SJCRH30 (cell line): Measurements from ENCODE around the gene C1orf232. TPM values are rescaled to one million over a fixed set of nuclear protein-coding genes. Genes with fewer than 3 reads are reported as not detected.

Source experiments
- DNase-seq, 2 experiments: peaks; one replicate each; pipeline ENCODE4 v3.0.0-alpha.2; 2015 to 2020
- H3K27ac ChIP-seq: fragments of 250-450 bp; sonication (Bioruptor Pico); 2 replicates; pipeline ENCODE4 v1.5.1; 2020; ENCODE audit warnings: mild to moderate bottlenecking, moderate library complexity
- H3K27me3 ChIP-seq: fragments of 250-450 bp; sonication (Bioruptor Pico); 2 replicates; pipeline ENCODE4 v1.5.1; 2020; ENCODE audit warnings: mild to moderate bottlenecking, moderate library complexity
- H3K36me3 ChIP-seq: fragments of 250-450 bp; sonication (Bioruptor Pico); 2 replicates; pipeline ENCODE4 v1.5.1; 2020; ENCODE audit warnings: mild to moderate bottlenecking, moderate library complexity
- H3K4me1 ChIP-seq: fragments of 250-450 bp; sonication (Bioruptor Pico); 2 replicates; pipeline ENCODE4 v1.5.1; 2020; ENCODE audit warnings: mild to moderate bottlenecking, moderate library complexity
- H3K4me3 ChIP-seq: fragments of 250-450 bp; sonication (Bioruptor Pico); 2 replicates; pipeline ENCODE4 v1.5.1; 2020; ENCODE audit warnings: mild to moderate bottlenecking, moderate library complexity
- H3K9me3 ChIP-seq: fragments of 250-450 bp; sonication (Bioruptor Pico); replicated peaks from 2 replicates; pipeline ENCODE4 v1.5.1; 2020; ENCODE audit warnings: mild to moderate bottlenecking, moderate library complexity
- total RNA-seq: library from RNA; depleted of rRNA; stranded (reverse); fragments of >200 nt; shearing (Covaris generic); gene quantifications from 2 replicates; pipeline ENCODE4 v1.2.3, GENCODE V29; 2014; rRNA removed

C1orf232 gene
- total RNA-seq: 0.18 TPM in 1 of 2 replicates, not detected in the other

DNA sequence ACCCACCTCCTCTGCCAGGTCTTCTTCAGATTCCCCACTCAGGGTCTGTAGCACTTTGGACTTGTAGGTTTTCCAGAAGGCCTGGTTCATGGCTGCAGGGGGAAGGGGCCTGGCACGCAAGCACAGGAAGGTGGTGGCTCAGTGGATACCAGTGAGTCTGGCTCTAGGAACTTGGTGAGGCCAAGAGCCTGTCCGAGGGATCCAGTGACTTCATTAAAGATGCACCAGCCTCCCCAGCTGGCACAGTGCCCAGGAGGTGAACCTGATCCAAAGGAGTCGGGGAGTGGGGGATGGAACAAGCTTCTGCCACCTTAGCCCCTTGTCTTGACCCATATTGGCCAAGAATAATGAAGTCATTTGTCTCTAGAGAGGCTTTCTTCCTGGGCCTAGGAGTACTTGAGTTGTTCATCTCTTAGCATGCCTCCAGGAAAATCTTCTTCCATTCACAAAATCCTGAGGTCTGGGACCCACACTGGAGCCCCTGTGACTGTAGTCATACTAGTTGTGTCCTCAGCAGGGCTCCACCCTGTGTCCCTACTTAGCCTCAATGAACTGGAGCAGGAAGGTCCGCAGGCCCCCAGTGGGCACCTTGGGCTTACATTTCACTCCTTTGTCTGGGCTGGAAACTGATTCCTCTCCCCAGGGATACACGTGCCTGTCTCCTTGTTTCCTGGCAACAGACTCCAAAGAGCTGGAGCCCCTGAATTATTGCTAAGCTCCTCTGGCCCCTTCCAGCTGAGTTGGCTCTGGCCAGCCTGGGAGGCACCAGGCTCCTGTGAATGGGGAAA, at the start of gene C1orf232:
Gene C1orf232, minus strand, starts transcription at position 554 of the 788 bp plus-strand sequence. Its CDS starts 464 bp downstream, at position 90.
- DNase-seq: peak; percentile 48 to 71
- peaks cover 46% of the 10 kb centered on the region for H3K4me1 ChIP-seq
- no peaks in the 10 kb centered on the region for H3K36me3 ChIP-seq
- H3K4me3 ChIP-seq: peak within 1 kb of the TSS; percentile 92
- peak within 1 kb of the TSS; percentile 54 for H3K27ac ChIP-seq
- H3K9me3 ChIP-seq: no peaks in the 10 kb centered on the region
- no peaks in the 10 kb centered on the region for H3K27me3 ChIP-seq

- H3K27ac ChIP-seq: no peak overlapping the region
- no peaks in the 10 kb centered on the region for H3K9me3 ChIP-seq
- no peak overlapping the region for H3K4me3 ChIP-seq
- no peaks in the 10 kb centered on the region for H3K36me3 ChIP-seq
- H3K4me1 ChIP-seq: peaks cover 3% of the 10 kb centered on the region; the same call in 1 of the 2 replicates
- H3K27me3 ChIP-seq: peaks cover 11% of the 10 kb centered on the region
- no peak for DNase-seq
Observed at GRCh38 chr1:26215246-26215645, 46.5 kb upstream of the C1orf232 start.

GRCh38 chr1:26213335-26213905, 44.7 kb upstream of the C1orf232 start:
- Histone ChIP-seq H3K36me3 (no peaks in the 10 kb centered on the region), H3K4me3 (no peak overlapping the region), H3K27ac (no peak overlapping the region), H3K9me3 (no peaks in the 10 kb centered on the region), H3K27me3 (peaks cover under 1% of the 10 kb centered on the region; the same call in 1 of the 2 replicates), H3K4me1 (no peaks in the 10 kb centered on the region)
- DNase-seq: no peak

GRCh38 chr1:26212726-26213125, 44.0 kb upstream of the C1orf232 start:
- Histone ChIP-seq H3K36me3 (no peaks in the 10 kb centered on the region), H3K9me3 (no peaks in the 10 kb centered on the region), H3K27me3 (no peaks in the 10 kb centered on the region; the same call in 1 of the 2 replicates), H3K4me1 (no peaks in the 10 kb centered on the region), H3K27ac (no peak overlapping the region), H3K4me3 (no peak overlapping the region)
- DNase-seq: no peak

GRCh38 chr1:26210147-26210870, 41.5 kb upstream of the C1orf232 start:
- H3K36me3 ChIP-seq: no peaks in the 10 kb centered on the region
- H3K27ac ChIP-seq: no peak overlapping the region
- H3K4me3 ChIP-seq: no peak overlapping the region
- no peaks in the 10 kb centered on the region for H3K9me3 ChIP-seq
- peak in 1 of 2 experiments; percentile 46 for DNase-seq
- no peaks in the 10 kb centered on the region for H3K4me1 ChIP-seq
- no peaks in the 10 kb centered on the region for H3K27me3 ChIP-seq

- no peaks in the 10 kb centered on the region for H3K36me3 ChIP-seq
- no peak overlapping the region for H3K27ac ChIP-seq
- peaks cover 6% of the 10 kb centered on the region for H3K4me1 ChIP-seq
- no peak overlapping the region for H3K4me3 ChIP-seq
- no peak for DNase-seq
- H3K27me3 ChIP-seq: peaks cover 12% of the 10 kb centered on the region; the same call in 1 of the 2 replicates
- no peaks in the 10 kb centered on the region for H3K9me3 ChIP-seq
Observed at GRCh38 chr1:26203642-26204318, 35.0 kb upstream of the C1orf232 start.

DNA sequence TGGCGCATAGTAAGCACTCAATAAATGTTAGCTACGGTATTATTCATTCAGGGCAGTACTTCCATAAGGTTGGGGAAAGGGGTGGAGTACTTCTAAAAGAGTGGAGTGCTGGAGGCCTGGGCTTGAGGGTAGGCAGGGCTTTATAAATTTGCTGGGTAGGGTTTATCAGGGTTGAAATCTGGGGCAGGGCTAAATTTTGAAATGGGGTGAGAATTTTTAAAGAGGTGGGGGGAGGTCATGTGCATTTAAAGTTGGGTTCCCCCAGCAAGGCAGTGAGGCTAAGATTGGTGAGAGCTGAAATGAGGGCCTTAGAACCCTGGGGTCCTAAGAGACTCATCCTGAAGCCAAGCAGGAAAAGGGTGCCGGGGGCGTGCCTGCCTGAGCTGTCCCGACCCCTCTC, 31.6 kb upstream of the C1orf232 start:
- Histone ChIP-seq H3K4me1 (peaks cover 6% of the 10 kb centered on the region), H3K27me3 (peaks cover 12% of the 10 kb centered on the region; the same call in 1 of the 2 replicates)
- DNase-seq: no peak

DNA sequence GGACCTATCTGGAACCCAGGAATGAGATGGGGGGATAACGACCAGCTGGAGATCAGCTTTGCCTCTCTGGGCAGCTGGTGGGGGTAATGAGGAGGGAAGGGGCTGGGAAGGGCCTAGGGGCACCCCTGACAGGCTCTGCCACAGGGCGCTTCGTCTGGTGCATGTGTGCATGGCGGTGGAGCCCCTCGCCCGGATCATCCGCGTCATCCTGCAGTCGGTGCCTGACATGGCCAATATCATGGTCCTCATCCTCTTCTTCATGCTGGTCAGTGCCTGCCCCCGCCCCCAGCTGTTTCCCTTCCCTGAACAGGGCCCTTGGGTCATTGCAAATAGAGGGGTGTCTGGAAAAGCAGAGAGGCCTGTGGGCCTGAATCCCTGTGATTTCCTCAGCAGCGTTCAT, 29.1 kb upstream of the C1orf232 start:
- Histone ChIP-seq H3K4me3 (no peak overlapping the region), H3K9me3 (no peaks in the 10 kb centered on the region), H3K27me3 (peaks cover 8% of the 10 kb centered on the region; the same call in 1 of the 2 replicates), H3K36me3 (no peaks in the 10 kb centered on the region), H3K4me1 (peaks cover 6% of the 10 kb centered on the region), H3K27ac (no peak overlapping the region)
- no peak for DNase-seq

More for the DNA sequence above, 31.6 kb upstream of the C1orf232 start:
- Histone ChIP-seq H3K4me3 (no peak overlapping the region), H3K36me3 (no peaks in the 10 kb centered on the region), H3K9me3 (no peaks in the 10 kb centered on the region), H3K27ac (no peak overlapping the region)

DNA sequence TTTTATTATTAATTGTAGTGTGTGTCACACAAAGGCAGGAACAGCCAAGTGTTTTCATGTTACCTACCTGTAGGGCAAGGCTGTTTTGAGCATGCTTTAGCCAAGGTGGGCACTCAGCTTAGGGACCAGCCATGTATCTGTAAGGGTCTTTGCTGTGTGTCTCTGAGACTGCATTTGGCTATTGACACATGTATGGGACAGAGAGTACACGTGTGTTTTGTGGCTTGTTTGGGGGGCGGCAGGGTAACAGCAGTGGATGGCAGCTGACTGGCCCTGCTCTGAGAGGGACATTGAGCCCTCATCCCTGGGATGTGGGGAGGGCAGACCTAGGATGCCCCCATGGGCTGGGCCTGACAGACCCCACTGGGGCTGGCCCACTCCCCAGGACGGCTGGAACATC, 28.5 kb upstream of the C1orf232 start:
- Histone ChIP-seq H3K36me3 (no peaks in the 10 kb centered on the region), H3K4me3 (no peak overlapping the region), H3K27me3 (peaks cover 3% of the 10 kb centered on the region; the same call in 1 of the 2 replicates), H3K27ac (no peak overlapping the region), H3K9me3 (no peaks in the 10 kb centered on the region), H3K4me1 (peaks cover 6% of the 10 kb centered on the region)
- DNase-seq: no peak

- DNase-seq: no peak
- Histone ChIP-seq H3K27me3 (no peaks in the 10 kb centered on the region), H3K27ac (no peak overlapping the region), H3K4me3 (no peak overlapping the region), H3K4me1 (no peaks in the 10 kb centered on the region), H3K9me3 (no peaks in the 10 kb centered on the region), H3K36me3 (no peaks in the 10 kb centered on the region)
Observed at GRCh38 chr1:26195805-26196204, 27.0 kb upstream of the C1orf232 start.

DNA sequence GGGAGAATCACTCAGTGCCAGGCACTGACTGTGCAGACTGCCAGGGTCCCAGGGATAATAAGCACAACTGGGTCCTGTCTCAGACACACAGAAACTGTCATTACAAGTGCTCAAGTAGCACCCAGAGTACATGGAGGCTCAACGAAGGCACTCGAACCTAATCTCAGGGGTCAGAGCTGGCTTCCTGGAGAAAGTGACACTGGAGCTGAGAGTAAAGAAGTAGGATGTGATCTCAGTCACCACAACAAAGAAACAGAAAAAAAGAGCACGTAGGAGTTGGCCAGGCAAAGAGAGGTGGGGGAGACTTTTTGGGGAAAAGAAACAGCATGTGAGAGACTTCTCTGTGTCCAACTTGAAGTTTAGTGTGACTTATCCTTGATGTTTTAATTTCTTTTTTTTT, 23.0 kb upstream of the C1orf232 start:
- no peaks in the 10 kb centered on the region for H3K4me1 ChIP-seq
- H3K9me3 ChIP-seq: no peaks in the 10 kb centered on the region
- DNase-seq: no peak
- H3K27me3 ChIP-seq: no peaks in the 10 kb centered on the region
- H3K27ac ChIP-seq: no peak overlapping the region
- no peak overlapping the region for H3K4me3 ChIP-seq
- H3K36me3 ChIP-seq: no peaks in the 10 kb centered on the region

GRCh38 chr1:26190373-26190987, 21.7 kb upstream of the C1orf232 start, which contains the start of gene CATSPER4:
TSS of gene CATSPER4 (plus strand) at chr1:26190602. CDS start at chr1:26190628, 26 bp downstream.
- no peak within 1 kb of the TSS for H3K27ac ChIP-seq
- no peak within 1 kb of the TSS for H3K4me3 ChIP-seq
- no peaks in the 10 kb centered on the region for H3K36me3 ChIP-seq
- no peaks in the 10 kb centered on the region for H3K27me3 ChIP-seq
- peak; percentile 43 to 51 for DNase-seq
- H3K9me3 ChIP-seq: no peaks in the 10 kb centered on the region
- H3K4me1 ChIP-seq: no peaks in the 10 kb centered on the region

GRCh38 chr1:26189751-26190275, 21.1 kb upstream of the C1orf232 start:
- Histone ChIP-seq H3K36me3 (no peaks in the 10 kb centered on the region), H3K9me3 (no peaks in the 10 kb centered on the region), H3K27me3 (no peaks in the 10 kb centered on the region), H3K4me1 (no peaks in the 10 kb centered on the region), H3K4me3 (no peak overlapping the region), H3K27ac (no peak overlapping the region)
- no peak for DNase-seq

DNA sequence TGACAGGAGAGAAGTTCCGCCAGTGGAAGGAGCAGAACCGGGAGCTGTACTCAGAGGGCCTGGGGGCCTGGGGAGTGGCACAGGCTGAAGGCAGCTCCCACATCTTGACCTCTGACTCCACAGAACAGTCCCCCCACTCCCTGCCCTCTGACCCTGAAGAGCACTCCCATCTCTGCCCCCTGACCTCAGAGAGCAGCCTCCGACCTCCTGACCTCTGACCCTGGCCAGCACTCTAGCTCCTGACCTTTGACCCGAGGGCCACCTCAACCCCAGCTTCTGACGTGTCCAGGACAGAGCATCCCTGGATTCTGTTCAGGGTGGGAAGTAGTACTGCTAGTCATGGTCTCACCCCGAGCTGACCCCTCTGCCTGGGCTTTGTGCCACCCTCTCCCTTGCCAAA, 20.6 kb upstream of the C1orf232 start:
- H3K4me1 ChIP-seq: no peaks in the 10 kb centered on the region
- no peak for DNase-seq
- H3K27ac ChIP-seq: no peak overlapping the region
- H3K9me3 ChIP-seq: no peaks in the 10 kb centered on the region
- H3K4me3 ChIP-seq: no peak overlapping the region
- H3K27me3 ChIP-seq: no peaks in the 10 kb centered on the region
- no peaks in the 10 kb centered on the region for H3K36me3 ChIP-seq
